Kidney tubule cell (primary cell): ENCODE results near the gene IGF1.

ENCODE experiments used
- DNase-seq: peaks from one replicate; pipeline ENCODE4 v3.0.0-alpha.2; 2018; ENCODE audit warnings: low spot score

Gene IGF1

GRCh38 chr12:102496591-102496990, 16.2 kb upstream of the IGF1 start:
- DNase-seq: no peak

DNA sequence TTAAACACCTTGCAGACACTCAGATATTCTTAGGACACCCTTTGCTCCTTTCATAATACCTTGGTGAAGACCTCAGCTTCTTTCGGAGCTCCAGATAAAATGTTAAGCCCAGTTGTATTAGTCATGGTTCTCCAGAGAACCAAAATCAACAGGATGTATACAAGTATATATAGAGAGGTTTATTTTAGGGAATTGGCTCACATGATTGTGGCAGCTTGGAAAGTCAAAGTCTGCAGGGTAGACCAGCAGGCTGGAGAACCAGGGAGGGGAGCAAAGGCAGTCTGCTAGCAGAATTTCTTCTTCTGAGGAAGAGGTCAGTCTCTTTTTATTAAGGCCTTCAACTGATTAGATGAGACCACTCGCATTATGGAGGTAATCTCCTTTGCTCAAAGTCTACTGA, 6.9 kb upstream of the IGF1 start:
- DNase-seq: no peak

DNA sequence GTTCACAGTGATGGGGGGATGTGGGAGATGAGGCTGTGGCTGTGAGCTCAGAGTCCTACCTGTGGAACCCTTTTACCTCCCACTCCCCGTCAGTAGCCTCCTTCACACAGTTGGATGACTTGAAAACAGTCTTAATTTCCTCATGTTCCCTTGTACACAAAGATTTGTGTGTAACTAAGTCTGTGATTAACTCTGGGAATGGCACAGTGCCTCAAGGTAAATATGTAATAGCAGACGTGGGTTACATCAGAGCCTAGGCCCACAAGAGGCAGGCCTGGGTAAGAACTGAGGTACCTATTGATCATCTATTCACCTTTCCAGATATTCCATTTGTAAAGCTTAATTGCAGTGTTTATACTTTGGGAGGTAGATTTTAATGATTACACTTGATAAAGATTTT, 5.8 kb upstream of the IGF1 start:
- no peak for DNase-seq

- DNase-seq: peak; percentile 54
Observed at GRCh38 chr12:102484428-102484958, 4.1 kb upstream of the IGF1 start.

DNA sequence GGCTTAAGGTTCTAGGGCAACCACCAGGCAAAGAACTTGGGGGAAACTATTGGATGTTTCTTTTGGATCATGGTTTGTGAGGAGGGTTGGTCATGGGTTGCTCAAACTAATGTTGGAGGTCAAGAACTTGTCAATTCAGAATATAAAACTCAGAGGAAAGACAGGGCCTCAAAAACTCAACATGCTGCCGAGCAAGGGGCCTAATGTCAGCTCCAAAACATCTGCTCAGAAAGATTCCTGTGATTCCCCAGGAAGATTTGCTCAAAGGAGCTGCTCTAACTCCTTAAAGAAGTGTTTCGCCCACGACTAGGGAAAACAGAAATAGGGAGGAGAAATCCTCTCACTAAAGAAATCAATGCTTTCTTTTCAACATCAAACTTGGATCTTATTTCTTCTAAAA, 3.7 kb upstream of the IGF1 start:
- DNase-seq: no peak

- DNase-seq: no peak
Observed at GRCh38 chr12:102483466-102483865, 3.1 kb upstream of the IGF1 start.

GRCh38 chr12:102481705-102482425, 1.5 kb upstream of the IGF1 start:
- no peak for DNase-seq

DNA sequence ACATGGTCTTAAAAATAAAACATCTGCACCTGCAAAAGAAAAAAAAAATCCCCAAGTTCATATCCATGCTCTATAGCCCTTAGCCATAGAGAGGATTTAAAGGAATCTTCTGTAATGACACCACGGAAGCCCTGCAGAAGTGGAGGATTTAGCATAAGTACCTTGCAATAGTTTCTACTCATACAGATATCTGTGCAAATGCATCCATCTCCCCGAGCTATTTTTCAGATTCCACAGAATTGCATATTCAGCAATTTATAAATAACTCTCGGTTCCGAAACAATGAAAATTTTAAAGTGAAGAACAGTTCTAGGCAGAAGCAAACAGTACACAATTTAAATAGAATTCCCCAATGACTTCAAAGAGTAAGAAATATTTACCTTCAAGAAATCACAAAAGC, 424 bp downstream of the IGF1 start:
- no peak for DNase-seq

DNA sequence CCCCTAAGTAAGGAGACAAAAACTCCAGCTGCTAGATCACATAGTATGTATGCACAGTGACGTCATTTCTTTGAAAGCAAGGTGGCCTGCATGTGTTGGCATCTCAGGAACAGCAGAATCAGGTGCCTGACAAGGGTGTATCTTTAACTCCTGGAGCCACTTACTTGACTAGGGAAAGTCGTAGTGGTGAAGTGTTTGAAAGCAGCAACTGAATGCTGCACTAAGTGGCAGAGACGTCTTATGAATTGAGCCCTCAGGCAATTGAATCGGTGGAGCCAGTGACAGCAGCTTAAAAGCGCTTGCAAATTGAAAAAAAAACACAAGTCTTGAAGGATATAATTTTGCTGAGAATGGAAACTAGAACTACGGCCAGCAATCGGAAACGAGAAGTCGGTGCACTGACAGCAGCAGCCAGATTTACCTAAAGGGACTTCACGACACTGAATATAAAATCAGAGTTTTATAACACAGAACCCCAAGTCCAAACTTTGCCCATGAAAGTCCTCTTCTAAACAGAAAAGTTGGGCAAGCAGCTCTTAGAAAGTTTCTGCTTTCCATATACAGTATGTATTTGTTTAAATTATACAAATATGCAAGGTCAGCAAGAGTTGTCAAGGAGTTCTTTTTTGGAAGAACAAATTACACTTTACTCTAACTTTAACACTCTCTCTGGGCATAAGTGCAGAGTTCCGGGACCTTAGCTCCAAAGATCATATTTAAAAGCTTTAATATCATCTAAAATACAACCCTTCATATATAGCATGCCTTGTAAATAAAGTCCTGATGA, 1.1 kb downstream of the IGF1 start:
- DNase-seq: no peak

GRCh38 chr12:102478405-102479098, 1.8 kb downstream of the IGF1 start:
- peak; percentile 66 for DNase-seq

DNA sequence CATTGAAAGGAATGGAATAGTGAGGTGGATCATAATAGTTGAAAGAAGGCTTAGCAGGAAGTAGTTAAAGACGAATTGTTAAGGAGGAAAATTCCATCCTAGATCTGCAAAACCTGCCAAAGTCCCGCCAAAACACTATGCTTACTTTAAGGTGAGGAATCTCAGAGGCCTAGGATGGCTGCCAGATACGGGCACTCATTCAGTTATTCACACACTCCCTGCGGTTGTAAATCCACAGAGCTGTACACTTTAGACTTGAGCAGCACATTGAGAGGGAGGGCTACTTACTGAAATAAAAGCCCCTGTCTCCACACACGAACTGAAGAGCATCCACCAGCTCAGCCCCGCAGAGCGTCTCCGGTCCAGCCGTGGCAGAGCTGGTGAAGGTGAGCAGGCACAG, 5.0 kb downstream of the IGF1 start:
- DNase-seq: no peak

DNA sequence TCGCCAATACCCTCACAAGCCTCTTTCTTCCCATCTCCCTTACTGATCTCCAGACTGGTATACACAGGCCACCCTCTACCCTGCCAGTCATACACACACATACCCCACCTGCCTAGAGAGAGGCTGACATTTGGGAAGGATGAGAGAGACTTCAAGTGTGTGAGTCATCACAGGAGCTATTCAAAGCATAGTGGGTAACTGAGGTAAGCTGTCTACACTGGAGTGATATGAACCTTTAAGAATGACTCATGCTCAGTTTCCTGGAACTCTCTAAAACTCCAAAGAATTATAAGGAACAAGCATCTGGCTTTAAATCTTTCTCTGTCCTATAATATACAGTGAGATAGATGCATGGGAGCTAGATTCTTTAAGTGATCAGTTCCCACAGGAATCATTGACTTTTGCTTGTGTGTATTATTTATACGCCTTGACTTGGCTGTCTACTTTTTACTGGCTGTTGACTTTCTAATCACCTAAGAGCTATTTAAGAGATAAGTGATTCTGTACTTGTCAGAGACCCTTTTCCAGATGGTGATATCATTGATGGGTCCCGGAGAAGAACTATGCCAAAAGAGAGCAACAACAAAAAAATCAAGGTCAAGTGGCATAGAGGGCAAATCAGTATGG, 5.8 kb downstream of the IGF1 start:
- peak; percentile 87 for DNase-seq

DNA sequence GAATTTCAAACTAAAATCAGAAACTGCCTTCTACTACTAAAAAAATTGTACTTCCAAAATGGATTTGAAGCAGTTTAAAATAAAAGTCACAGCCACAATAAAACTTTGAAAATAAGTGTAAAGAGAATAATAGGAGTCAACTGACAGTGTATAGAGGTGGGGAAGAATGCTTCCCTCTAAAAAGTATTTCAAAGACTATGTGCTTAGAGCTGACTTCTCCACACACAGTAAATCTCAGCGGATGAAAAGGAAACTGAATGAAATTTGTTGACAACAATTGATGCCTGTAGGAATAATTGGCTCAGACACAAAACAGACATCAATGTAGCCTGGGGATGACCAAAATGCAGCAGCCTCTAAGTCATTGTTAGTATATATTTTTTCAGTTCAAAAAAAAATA, 7.9 kb downstream of the IGF1 start:
- no peak for DNase-seq

DNA sequence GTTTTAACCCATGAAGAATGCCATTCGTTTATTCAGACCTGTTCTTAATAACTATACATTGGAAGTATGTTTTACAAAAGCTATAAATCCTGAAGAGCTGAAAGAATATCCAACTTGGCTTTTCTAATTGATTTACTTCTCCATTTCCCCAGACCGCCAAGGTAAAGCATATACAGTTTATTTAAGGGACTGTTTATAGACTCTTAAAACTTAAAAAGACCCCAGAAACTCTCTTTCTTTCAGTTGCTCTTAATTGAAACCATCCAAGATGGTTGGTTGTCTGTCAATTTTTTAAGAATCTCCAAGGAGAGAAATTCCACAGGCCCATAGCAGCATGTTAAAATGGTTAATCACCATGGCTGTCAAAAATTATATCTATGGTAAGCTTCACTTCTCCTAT, 8.8 kb downstream of the IGF1 start:
- DNase-seq: no peak

- no peak for DNase-seq
Observed at GRCh38 chr12:102470945-102471344, 9.4 kb downstream of the IGF1 start.

- no peak for DNase-seq
Observed at GRCh38 chr12:102468261-102468915, 12.0 kb downstream of the IGF1 start.

GRCh38 chr12:102465762-102466560, 14.4 kb downstream of the IGF1 start:
- DNase-seq: no peak

GRCh38 chr12:102463659-102464249, 16.6 kb downstream of the IGF1 start:
- no peak for DNase-seq

- no peak for DNase-seq
Observed at GRCh38 chr12:102462795-102463465, 17.4 kb downstream of the IGF1 start.

DNA sequence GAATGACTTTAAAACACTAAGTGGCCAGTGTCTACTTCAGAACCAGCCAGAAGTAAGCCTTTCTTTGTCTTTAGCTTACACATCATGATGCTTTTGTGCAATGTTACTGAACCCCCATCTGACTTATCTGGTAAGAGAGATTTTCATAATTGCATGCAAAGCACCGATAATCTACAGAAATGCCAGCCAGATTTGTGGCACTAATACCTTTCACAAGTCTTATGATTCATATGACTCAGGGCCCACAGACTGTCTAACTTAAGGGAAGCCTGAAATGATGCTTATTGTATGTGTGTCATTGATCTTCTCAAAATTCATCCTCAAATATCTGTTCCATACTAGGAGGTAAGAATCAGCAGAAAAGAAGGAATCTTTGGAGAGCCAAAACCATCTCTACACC, 18.0 kb downstream of the IGF1 start:
- DNase-seq: no peak
